NCI-H345 (cell line): ENCODE data around the gene SFXN5.

Experiments used
- DNase-seq: peaks from one replicate; lab custom pipeline; 2025; lab: John Stamatoyannopoulos, UW

SFXN5 gene

DNA sequence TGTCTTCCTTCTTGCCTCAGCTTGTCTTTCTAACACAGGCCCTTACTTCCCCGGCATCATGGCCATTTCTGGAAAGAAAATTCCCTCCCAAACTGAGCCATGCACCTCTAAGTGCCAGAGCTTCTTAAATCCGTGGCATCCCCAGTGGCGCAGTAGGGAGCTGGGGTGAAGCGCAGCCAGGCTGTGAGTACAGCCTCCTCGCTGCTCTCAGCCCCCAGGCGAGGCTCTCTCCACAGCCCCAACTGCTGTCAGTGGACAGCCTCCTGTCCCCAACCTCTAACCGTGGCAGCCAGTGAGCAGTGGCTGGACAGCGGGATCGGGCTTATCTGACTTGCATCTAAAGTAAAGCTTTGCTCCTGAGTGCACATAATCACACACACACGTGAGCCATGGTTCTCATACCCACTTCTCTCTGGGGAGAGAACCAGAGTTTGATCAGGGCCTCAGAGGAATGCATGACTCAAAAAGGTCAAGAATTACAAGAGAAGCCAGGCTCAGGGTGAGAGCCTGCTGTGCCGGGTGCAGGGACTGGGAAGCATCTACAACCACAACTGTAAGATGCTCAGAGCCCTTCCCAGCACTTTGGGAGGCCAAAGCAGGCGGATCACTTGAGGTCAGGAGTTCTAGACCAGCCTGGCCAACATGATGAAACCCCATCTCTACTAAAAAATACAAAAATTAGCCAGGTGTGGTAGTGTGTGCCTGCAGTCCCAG is 50.7 kb downstream of the SFXN5 start:
- no peak for DNase-seq

DNA sequence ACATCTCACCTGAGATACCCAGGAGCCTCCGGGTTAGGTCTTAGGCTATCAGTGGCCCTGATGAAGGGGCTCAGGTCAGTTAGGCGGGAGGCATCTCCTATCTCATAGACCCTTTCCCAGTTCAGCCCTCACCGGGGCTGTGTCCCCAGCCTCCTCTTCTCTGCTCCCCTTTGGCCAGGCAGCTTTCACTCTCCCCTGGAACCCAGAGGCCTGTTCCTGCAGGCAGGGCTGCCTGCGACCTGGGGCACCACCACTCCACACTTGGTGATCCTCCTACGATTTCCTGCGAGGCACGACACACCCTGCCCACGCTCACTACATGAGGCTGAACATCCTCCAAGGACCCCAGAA is 51.2 kb downstream of the SFXN5 start:
- no peak for DNase-seq

DNA sequence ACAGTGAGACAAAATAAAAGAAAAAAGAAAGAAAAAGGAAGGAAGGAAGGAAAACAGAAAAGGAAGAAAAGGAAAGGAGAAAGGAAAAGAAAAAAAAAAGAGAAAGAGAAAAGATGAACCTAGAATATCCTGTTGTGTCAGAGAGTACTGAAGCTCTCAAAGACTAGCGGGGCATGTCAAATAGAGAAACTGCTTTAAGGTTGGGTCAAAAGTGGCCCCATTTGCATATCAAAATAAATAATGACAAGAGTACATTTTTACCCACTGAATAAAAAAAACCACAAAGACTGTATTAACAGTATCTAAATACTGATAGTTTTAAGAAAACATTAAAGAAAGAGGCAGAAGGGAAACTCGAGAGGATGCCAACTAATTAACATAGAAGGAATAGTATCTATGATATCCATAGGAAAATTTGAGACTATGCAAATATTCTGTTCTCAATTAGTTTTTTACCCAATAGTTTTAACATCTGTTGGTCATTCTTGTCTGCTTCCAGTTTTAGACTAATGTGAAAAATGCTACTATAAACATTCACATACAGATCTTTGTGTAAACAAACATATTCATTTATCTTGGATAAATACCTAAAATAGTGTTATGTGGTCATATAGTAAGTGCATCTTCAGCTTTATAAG is 53.2 kb downstream of the SFXN5 start:
- DNase-seq, result no peak

DNA sequence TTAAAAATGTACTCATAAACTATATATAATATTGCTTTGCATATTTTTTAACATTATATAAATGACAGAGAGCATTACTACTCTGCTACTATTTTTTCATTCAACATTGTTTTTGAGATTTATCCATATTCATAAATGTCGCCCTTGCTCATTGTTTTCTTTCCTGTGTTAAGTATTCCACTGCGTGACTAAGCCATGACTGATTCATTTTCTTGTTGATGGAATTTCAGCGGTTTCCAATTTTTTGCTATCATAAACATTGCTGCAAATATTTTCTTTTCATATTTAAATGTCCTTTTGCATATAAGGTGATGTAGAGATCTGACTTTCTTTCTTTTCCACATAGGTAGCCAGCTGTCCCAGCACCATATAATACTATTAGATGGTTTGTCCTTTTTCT is 57.6 kb downstream of the SFXN5 start:
- DNase-seq, result no peak

DNA sequence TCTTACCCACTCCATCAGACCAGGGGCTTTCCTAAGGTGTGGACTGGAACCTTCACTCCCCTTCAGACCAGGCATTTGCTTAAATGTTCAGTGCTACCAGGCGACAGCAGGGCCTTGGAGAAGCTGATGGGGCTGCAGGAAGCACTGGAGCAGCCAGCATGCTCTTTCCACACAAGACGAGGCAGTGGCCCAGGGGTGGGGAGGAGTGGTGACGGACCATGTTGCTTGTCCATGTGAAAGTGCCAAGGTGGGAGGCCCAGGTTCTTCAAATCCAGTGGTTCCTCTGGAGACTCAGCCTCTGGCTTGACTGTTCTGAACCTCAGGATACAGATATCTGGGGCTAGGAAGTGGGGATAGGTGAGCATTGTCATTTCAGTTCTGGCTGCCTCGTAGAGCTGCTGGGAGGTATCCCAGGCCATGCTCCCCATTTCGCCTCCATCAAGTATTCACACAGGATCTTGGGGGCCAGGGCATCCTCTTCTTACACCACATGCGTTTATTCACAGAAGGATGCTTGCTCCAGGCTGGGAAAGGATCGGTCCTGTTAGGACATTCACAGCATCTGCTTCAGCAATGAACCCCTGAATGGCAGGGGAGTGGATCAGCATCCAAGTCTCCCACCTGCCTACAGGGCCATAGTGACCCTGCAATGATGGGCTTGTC is 62.2 kb downstream of the SFXN5 start:
- DNase-seq, result no peak

DNA sequence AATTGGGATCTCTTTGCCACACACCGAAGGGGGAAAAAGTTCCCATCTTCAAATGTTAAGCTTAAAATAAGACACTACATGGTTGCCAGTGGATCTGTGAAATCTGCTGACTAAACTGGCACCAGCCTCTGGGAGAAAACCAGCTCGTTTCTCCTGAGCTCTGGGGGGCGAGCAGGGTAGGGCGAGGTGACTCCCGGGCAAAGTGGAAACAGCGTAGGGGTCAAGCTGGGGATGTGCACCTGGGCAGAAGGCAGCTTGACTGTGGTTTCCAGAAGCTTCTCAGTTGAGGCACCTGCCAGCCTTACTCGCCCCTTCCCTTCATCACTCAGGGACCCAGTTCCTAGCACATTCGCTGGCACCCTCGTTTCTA is 62.8 kb downstream of the SFXN5 start:
- DNase-seq, result no peak

DNA sequence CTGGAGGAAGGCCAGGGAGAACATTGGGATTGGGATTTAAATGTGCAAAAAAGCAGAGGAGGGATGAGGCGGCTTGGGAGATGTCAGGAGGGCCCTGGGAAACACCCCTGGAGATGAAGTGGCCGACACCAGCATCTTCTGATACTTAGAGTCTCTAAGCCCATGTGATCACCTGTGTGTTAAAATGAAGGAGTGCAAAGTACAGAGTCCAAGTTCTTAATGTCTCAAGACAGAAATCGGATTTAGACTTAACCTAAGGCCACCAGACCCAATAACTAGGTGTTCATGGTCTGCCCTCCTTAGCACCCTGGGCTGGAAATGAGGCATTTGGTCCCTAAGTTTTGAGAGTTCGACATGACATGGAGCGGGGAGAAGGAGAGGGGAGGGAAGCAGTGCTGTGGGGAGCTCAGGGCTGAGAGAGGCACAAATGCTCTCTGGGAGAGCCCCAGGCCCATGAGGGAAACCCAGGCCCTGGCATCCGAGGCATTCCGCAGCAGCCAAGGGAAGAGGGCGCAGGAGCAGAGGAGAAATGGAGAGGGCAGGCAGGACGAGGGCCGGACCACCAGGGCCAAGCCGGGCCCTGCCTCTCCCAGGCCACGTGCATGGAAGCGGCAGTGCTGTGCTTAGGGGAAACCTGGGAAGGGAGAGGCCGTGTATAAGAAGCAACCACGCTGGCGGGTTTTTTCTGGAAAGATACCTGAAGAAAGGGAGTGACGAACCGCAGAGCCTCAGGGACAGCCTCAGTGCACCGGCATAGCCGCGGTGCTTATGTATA is 63.3 kb downstream of the SFXN5 start:
- no peak for DNase-seq

DNA sequence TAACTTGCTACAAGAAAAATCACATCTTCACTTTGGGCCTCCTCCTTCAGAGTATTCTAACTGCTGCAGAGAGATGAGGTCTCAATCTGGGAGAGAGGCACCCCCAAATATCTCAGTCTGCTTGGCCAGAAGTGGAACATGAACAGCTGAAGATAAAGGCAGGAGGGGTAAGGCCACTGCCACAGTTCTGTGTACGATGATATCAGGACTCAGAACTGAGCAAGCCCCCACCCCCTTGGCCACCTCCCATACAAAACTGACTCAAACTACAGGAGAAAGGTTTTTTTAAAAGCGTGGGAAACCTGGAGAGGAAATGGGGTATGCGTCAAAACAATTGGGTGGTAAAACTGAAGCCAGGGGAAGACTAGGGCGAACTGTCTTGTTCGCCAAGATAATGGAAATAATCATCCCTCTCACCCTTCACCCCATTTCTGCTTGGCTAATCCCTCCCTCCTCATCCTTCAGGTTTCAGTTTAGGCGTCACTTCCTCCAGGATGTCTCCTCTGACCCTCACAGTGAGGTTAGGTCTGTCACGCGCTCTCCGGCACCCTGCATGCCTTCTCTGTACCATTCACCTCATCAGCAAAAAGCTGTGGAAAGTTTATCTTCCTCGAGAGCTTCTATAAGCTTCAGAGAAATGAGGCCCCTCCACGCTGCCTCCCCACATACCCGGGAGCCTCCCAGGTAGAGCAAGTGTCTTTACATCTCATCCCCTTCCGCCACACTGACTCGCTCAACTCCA is 64.4 kb downstream of the SFXN5 start:
- DNase-seq, result no peak

DNA sequence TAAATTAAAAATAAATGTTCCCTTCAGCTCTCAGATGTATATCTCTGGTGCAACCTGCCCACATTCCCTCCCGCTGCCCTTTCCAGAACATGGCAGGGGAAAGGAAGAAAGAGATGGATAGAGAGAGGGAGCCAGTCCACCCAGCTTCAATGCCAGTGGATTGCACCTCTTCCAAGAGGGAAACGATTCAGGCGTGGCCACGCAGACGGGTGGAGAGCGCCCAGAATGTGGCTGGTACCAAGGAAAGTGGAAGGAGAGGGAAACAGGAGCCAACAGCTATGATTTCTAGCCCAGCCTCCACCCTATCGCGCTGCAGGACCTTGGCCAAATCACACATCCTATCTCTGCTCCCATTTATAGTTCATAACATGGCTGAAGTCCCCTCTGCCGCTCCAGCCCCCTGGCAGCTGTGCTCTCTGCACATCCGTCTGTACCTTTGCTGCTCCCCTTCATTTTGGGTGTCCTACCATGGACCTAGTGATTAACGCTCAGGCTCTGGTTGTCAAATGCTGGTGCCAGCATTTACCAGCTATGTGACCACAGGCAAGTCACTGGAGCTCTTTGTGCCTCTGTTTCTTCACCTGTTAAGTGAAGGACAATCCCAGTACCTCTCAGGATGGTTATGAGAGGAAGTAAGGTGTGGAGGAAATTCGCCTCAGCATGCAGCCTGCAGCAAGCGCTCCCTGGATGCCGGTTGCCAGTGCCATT is 66.5 kb downstream of the SFXN5 start:
- DNase-seq, result no peak

DNA sequence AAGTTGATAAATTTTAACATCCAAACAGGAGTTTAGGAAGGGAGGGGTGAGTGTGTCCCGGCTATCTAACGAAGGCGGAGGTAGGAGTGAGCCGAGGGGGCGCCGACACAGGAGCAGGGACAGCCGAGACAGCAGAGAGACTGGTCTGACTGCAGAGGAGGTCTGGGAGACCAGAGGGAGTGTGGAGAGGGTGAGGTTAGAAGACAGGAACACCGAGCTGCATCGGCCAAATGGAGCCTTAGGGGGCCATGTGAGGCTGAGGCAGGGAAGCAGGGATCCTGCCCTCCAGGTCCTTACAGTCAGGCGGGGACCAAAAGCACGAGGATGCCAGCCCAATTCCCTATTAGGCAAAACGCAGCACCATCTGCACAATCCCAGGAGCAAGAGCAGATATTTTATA is 67.0 kb downstream of the SFXN5 start:
- no peak for DNase-seq

DNA sequence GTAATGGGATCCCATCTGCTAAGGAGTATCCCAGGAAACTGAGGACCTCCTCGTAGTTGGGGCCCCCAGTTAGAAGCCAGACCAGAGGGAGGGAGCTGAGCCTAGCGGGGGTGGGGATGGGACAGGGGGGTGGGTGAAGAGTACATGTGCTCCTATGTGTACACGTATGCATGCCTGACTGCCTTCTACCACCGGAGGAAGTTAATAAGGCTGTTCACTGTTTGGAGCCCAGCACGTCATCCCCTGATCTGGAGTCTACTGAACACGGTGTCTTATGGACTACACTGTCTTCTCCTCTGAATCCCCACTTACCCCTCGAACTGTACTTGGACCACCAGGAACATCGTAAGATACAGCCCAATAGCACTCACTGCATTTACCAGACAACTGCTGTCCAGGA is 68.5 kb downstream of the SFXN5 start:
- DNase-seq, result no peak

DNA sequence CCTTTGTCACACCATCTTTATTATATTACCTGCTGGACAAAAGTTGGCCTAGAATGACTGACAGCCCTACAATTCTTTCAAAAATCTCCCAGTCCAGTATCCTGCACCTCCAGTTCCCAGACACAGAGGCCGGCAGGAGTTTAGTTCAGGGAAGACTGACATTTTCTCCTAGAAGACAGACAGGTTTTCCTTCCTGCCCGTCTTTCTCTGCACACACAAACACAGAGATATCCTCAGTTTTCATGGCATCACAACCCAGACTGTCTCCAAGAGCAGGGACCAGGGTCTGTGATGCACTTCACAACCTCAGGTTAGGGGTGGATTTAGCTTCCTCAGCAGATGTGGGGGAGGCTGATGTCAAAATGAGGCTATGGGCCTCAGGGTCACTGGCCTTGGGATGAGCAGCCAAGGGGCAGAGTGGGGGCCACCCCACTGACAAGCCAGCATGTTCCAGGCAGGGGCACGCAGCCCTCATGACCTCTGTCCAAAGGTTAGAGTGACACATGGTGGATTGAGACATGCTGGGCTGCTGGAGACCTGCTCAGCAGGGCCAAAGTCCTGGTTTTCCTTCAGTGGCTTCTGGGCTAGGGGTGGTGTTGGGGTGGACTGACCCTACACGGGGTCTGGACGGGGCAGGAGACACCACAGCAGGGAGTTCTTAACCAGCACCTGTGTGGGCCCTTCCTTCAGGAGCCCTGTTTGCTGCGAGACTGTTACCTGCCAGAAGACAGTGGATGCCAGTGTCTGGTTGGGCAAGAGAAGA is 70.5 kb downstream of the SFXN5 start:
- DNase-seq, result no peak

DNA sequence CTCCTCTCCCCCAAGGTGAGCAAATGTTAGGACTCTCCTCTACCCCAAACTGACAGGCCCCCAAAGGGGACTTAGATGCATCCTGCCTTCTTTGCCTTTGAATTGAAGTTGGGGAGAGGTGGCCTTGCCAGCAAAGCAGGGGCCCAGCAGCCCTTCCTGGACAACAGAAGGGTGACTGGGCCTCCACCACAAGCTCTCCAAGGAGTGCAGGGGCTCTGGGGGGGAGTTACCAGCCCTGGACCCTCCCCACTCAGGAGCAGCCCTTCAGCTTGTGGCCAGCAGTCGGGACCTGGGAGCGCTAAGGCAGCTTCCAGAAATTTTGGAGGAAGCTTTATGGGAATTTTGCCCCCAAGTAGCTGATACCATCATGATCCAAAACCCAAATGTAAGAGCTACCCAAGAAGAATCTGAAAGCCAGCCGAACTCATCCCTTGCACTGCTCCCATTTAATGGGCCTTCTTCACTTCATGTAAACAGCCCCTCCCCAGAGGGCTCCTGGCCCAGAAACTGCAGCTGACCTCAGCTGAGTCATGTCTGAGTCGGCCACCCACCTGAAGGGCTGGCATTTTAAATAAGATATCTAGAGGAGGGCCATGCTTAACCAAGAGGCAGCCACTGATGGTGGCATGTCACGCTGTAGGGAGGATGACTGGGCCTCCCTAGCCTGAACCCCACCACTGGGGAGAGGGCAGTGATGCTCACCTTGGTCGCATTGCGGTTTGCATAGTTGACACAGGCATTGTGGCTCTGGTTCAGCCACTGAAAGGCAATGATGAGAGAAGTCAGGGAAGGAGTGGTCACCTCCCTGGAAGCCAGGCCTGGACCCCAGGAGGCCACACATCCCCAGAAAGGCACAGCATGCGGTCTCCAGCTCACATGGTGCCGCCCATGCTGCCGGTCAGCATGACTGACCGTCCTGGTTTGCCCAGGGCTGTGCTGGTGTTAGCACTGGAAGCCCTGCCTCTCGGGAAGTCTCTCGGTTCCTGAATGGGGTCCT is 71.5 kb downstream of the SFXN5 start:
- no peak for DNase-seq

DNA sequence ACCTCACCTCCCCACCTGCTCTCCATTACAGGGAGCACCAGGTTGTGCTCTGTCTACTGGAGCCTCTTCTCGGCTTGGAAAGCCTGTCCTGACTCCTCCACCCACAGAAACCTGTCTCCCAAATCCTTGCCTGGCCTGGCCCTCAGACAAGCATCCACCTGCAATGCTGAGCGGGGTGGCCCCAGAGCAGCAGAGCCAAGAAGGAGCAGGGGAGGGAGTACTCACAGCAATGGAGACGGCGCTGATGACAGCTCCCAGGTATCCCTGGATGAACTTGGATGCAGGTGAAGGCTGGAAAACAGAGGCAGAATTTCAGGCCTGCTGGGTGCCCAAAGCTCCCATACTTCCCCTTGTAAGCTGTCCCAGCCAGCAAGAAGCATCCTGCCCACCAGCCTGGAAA is 72.8 kb downstream of the SFXN5 start:
- no peak for DNase-seq

DNA sequence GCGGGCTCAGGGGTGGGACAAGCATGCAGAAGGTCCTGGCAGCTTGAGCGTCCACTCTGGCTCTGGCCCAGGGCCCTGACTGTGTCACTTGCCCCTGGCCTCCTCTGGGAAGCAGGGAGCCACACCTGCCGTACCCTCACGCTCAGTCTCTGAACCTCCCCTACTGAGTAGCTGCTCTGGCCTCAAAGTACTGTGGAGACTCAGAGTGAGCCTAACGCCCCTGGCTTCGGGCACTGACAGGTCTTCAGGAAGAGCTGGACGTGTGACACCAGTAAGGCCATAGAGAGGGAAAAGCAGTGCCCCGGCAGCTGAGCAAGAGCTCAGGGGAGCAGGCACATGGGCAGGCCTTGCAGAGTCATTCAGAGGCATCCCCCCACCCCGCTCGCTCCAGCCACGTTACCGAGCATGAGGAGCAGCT is 73.3 kb downstream of the SFXN5 start:
- DNase-seq, result no peak

DNA sequence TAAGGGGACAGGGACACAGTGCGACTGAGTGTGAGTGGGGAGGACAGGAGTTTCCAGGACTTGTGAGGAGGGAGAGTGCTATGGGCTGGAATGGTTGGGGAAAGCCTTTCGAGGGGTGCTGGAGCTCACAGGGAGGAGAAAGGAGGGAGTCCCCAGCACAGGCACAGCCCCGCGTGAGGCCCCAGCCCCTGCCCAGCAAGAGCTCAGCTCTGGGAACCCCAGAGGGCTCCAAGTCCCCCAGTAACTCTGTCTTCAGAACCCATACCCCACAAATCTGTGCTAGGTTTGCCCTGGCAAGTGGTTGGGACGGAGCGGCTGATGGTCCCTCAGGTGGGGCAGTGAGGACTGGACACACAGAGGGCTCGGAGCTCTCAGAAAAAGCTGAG is 75.4 kb downstream of the SFXN5 start:
- DNase-seq, result no peak

DNA sequence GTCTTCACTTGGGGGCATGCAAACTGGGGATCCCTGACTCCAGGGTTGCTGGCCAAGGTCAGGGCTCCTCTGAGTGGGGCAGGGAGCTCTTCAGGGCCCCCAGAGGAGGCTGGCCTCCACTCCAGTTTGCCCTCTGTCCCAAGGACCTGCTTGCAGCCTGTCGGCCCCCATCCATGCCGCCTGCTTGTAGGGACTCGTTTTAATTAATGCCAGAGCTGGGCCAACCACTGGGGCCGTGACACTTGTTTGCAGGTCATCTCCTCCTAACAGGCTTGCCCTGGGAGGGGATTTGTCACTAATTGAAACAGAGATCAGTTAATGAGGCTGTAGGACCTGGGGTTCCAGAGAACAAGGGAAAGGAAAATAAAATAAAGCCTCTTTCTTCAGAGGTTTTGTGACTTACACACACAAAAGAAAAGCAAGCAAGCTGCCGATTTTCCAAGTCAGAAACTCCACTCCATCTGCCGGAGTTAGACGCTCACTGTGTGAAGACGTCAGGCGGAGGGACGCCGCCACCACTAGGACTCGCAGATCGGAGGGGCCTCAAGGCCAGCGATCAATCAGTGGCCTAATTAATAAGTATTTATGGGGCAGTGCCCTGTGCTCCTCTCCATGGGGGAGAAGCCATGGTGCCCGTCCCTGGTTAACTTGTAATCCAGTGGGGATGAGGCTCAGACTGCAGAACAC is 75.9 kb downstream of the SFXN5 start:
- no peak for DNase-seq

DNA sequence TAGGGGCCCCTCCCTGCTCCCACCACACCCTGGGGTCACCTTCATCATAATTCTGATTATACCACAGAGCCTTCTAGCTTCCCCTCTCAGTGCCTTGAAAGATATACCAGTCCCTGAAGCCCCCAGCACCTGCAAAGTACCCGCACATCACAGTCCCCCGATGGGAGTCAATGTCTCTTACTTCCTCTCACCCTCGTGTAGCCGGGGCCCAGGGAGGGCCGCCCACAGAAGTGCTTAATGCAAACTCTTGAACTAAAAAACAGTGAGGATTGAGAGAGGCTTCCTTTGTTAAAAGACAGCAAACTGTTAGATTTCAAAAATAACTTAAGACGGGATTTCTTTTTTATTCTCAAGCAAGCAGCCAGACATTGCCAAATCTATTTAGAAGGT is 76.5 kb downstream of the SFXN5 start:
- DNase-seq, result no peak
